Measurements from ENCODE around the gene SHPK.

SHPK gene, protein sequence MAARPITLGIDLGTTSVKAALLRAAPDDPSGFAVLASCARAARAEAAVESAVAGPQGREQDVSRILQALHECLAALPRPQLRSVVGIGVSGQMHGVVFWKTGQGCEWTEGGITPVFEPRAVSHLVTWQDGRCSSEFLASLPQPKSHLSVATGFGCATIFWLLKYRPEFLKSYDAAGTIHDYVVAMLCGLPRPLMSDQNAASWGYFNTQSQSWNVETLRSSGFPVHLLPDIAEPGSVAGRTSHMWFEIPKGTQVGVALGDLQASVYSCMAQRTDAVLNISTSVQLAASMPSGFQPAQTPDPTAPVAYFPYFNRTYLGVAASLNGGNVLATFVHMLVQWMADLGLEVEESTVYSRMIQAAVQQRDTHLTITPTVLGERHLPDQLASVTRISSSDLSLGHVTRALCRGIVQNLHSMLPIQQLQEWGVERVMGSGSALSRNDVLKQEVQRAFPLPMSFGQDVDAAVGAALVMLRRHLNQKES

DNA sequence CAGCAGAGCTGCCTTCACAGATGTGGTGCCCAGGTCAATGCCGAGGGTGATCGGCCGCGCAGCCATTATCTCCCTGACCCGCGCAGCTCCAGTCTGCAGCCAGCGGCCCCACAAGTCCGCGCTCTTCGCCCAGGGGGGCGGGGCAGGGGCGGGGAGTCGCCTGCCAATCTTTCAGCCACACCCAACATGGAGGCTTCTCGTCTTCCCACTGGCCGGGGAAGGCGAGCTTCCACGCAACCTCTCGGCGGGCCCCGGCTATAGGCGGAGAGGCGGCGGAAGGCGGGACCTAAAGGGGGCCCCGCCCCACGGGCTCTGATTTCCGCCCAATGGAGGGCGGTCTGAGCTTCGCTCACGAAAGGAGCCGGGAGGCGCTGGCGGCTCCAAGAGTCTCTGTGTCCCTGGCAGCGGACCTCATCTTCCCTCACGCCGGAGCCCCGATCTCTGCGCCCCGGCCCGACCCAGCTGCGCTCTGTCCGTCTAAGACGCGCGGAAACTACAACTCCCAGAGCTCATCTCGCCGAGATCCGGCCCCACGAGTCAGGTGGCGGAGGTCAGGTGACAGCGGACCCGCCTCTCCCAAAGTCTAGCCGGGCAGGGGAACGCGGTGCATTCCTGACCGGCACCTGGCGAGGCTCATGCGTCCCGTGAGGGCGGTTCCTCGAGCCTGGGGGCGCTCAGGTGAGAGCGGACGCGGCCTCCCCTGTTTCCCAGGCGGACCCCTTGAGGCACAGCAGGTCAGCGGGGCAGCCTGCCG, at the start of gene SHPK, which contains the start of gene CTNS:
SHPK (minus strand) TSS at position 97 of the 754 bp plus-strand sequence; CDS start at position 66, 31 bp downstream.
CTNS (plus strand) TSS at position 607 of the 754 bp plus-strand sequence. CDS start 3,447 bp downstream, outside the sequence.
- Histone ChIP-seq H3K9me3 (no peaks in the 10 kb centered on the region), H3K36me3 (peaks cover 0 to 15% (median 0%) of the 10 kb centered on the region in 3 donors), H3K27me3 (no peaks in the 10 kb centered on the region), H3K4me1 (peaks cover 0 to 35% (median 22%) of the 10 kb centered on the region in 4 donors), H3K27ac (peak within 1 kb of the TSS; percentile 93 to 98), H3K4me3 (peak within 1 kb of the TSS; percentile 92 to 94)
- TF ChIP-seq, protein P1, sequence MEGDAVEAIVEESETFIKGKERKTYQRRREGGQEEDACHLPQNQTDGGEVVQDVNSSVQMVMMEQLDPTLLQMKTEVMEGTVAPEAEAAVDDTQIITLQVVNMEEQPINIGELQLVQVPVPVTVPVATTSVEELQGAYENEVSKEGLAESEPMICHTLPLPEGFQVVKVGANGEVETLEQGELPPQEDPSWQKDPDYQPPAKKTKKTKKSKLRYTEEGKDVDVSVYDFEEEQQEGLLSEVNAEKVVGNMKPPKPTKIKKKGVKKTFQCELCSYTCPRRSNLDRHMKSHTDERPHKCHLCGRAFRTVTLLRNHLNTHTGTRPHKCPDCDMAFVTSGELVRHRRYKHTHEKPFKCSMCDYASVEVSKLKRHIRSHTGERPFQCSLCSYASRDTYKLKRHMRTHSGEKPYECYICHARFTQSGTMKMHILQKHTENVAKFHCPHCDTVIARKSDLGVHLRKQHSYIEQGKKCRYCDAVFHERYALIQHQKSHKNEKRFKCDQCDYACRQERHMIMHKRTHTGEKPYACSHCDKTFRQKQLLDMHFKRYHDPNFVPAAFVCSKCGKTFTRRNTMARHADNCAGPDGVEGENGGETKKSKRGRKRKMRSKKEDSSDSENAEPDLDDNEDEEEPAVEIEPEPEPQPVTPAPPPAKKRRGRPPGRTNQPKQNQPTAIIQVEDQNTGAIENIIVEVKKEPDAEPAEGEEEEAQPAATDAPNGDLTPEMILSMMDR (IDR thresholded peaks at IDR 0.05), result peak in 1 of 2 experiments; percentile 7
- peak; percentile 97 to 98 for DNase-seq
- intact Hi-C loops (cut with DNase I; ENCODE audit: low total_unique reads), result loop anchor here (1.0 kb wide), 1 partner anchor 32 kb away; the partner anchor contains the start of genes EMC6 and TAX1BP3

DNA sequence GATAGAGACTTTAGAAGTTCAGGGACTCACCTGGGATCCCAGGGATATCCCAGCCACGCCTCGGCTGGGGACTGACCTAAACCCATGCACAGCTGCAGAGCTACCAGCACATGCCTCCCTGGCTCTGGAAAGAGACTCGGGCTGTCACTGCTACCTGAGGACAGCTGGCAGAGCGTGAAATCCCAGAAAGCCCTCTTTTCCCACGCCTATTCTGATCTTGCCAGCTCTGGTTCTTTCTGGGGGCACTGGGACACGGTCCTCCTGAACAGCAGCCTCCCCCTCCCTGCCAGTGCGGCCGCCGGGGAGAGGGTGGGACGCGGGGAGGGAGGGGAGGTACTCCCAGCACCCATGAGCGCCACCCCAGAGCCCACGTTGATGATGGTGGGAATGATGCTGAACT, 49.1 kb upstream of the SHPK start:
- no peak for DNase-seq
- Histone ChIP-seq H3K27ac (no peak overlapping the region), H3K27me3 (peaks cover 0 to 57% of the 10 kb centered on the region in 2 donors), H3K36me3 (no peaks in the 10 kb centered on the region), H3K4me1 (no peaks in the 10 kb centered on the region), H3K4me3 (no peak overlapping the region), H3K9me3 (no peaks in the 10 kb centered on the region)
- intact Hi-C loops (cut with DNase I; ENCODE audit: low total_unique reads), result no loop called here
- TF ChIP-seq, protein P1 (IDR thresholded peaks at IDR 0.05), result no peak

DNA sequence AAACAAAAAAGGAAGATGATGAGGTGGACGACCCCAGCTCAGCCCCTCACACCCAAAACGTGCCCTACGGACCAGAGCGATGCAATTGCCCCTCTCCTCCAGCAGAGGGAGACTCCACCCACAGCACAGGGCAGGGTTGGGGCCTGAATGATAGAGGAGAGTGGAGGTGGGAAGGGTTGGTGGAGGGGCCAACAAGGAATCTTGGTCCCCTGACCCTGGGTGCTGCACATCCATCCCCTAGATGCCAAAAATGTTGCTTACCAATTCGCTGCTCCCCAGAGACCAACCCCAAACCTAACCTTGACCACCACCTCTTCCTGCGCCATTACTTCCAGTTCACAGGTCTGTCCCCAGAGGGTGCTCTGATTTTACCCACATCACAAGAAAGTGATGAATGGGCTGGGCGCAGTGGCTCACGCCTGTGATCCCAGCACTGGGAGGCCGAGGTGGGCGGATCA, 47.0 kb upstream of the SHPK start:
- H3K36me3 ChIP-seq, result no peaks in the 10 kb centered on the region
- no peak overlapping the region for H3K27ac ChIP-seq
- intact Hi-C loops (cut with DNase I; ENCODE audit: low total_unique reads), result no loop called here
- DNase-seq, result no peak
- TF ChIP-seq, protein P1 (IDR thresholded peaks at IDR 0.05), result peak; percentile 65 to 79
- no peaks in the 10 kb centered on the region for H3K4me1 ChIP-seq
- peaks cover 0 to 55% of the 10 kb centered on the region in 2 donors for H3K27me3 ChIP-seq
- H3K4me3 ChIP-seq, result no peak overlapping the region
- no peaks in the 10 kb centered on the region for H3K9me3 ChIP-seq

DNA sequence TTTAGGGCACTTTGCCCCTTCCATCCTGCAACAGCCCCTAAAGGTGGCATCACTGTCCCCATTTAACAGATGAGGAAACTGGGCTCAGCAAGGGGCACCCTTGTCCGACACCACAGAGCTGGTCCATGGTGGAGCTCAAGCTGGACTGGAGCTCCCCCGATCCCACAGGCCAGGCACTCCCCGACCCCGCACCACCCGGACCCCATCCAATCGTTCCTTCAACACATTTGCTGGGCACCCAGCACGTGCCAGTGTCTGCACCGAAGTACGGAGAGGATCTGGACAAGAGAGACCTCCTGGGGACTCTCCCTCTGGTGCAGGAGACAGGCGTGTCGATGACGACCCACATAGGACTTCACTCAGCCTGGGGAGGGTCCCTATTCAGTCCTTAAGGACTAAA, 46.0 kb upstream of the SHPK start:
- Histone ChIP-seq H3K9me3 (no peaks in the 10 kb centered on the region), H3K27me3 (peaks cover 0 to 55% of the 10 kb centered on the region in 2 donors), H3K27ac (no peak overlapping the region), H3K4me3 (no peak overlapping the region), H3K4me1 (no peaks in the 10 kb centered on the region), H3K36me3 (no peaks in the 10 kb centered on the region)
- intact Hi-C loops (cut with DNase I; ENCODE audit: low total_unique reads), result no loop called here
- TF ChIP-seq, protein P1 (IDR thresholded peaks at IDR 0.05), result no peak
- DNase-seq, result no peak

DNA sequence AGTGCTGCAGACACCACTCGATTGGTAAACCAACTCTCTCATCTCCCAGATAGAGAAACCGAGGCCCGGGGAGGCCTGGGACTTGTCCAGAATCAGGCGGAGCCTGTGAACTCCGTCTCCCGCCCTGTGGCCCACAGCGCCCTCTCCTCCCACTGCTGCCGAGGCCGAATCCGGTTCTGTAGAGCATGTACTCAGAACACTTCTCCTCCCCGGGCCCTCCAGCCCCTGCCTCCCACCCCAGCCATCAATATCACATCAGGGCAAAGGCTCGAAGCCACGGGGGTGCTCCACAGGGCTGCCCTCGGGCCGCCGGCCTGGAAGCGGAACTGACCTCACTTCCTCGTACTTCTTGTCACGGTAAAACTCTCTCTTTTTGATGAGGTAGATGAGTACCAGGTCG, 45.5 kb upstream of the SHPK start:
- TF ChIP-seq, protein P1 (IDR thresholded peaks at IDR 0.05), result no peak
- Histone ChIP-seq H3K27ac (no peak overlapping the region), H3K4me1 (no peaks in the 10 kb centered on the region), H3K27me3 (peaks cover 0 to 55% of the 10 kb centered on the region in 2 donors), H3K4me3 (no peak overlapping the region), H3K9me3 (no peaks in the 10 kb centered on the region), H3K36me3 (no peaks in the 10 kb centered on the region)
- intact Hi-C loops (cut with DNase I; ENCODE audit: low total_unique reads), result no loop called here
- DNase-seq, result no peak
